GM18858 (cell line): ENCODE measurements around the gene MT1B.
"Not testable (repeated sequence)": the region's sequence is repeated elsewhere in the genome, so short reads cannot be mapped to it uniquely, and the experiment has no call there.

Experiments used
- ATAC-seq: cut with Tn5 transposase; IDR thresholded peaks from one replicate; pipeline ENCODE4 v1.9.1; 2021; ENCODE audit not compliant: unreplicated experiment

MT1B gene

DNA sequence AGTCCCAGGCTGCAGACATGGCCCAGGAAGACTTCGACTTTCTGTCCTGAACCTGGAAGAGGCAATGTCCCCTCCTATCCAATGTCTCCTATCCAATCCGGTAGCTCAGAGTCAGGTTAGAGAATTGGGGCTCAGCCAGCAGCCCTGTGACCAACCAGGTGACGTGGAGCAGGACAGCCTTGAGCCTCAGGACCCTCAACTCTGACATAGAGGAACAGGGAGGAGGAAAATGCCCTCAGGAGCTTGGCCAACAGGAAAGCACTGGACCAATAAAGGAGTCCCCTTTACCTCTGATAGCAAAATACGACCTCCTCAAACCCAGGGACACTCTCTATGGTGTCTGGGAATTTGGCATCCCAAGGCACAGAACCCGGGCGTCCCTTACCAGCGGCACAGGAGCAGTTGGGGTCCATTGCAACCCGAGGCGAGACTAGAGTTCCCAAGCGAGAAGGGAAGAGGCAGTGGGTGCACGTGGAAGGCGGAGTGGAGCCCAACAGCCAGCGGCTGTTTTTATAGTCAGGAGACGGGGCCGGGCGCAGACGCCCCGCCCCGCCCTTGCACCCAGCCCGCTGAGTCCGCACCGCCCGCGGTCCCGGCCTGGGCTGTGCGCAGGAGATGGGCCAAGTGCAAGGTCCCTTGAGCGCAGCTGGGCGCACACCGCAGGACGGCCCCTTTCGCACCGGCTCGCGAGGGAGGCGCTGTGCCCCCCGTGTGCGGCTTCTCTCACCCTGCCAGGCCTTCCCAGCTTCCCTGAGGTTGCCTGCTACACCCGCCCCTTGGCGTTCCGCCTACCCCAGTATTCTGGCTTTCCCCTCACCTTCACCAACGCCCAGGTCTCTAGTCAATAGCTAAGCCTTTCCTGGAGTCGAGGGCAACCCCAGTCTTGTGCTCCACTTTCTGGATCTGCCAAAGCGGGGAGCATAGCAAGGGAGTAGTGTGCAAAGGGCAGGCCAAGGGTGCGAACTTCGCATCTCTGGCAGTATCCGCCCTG lies 16.2 kb downstream of the MT1B start, which contains the start of gene MT1G:
Gene MT1G, minus strand, starts transcription at position 485 of the 991 bp plus-strand sequence. Its CDS starts 72 bp downstream, at position 413.
- ATAC-seq = no peak

DNA sequence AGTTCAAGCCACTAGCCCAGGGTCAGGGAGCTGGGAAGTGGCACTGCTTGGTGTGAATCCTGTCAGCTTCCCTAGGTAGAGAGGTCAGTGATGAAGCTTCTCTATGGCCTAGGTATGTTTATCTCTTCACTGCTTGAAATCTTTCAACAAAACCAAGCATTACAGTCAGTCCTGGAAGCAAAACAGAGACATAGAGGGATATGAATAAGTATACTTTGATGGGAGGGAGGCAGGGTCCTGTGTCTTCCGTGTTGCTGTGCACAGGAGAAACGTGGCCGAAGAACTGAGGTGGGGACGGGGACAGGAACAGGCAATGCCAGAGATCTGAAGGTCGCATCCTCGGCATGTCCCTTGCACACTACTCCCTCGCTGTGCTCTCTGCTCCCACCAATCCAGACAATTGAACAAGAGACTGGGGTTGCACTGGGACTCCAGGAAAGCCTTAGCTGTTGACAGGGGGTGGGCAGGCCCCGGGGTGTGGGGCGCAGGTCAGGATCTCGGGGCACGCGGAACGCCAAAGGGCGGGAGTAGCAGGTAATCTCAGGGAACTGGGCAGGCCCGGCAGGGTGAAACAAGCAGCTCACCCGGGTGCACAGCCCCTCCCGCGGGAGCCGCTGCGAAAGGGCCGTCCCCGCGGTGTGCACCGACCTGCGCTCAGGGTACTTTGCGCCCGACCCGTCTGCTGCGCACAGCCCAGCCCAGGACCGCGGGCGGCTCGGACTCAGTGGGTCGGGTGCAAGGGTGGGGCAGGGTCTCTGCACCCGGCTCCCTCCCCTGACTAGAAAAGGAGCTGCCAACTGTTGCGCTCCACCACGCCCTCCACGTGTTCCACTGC lies 17.5 kb downstream of the MT1B start, which contains the start of gene MT1H:
Gene MT1H, plus strand, starts transcription at position 810 of the 835 bp plus-strand sequence. CDS start 71 bp downstream, outside the sequence.
- ATAC-seq = no peak

DNA sequence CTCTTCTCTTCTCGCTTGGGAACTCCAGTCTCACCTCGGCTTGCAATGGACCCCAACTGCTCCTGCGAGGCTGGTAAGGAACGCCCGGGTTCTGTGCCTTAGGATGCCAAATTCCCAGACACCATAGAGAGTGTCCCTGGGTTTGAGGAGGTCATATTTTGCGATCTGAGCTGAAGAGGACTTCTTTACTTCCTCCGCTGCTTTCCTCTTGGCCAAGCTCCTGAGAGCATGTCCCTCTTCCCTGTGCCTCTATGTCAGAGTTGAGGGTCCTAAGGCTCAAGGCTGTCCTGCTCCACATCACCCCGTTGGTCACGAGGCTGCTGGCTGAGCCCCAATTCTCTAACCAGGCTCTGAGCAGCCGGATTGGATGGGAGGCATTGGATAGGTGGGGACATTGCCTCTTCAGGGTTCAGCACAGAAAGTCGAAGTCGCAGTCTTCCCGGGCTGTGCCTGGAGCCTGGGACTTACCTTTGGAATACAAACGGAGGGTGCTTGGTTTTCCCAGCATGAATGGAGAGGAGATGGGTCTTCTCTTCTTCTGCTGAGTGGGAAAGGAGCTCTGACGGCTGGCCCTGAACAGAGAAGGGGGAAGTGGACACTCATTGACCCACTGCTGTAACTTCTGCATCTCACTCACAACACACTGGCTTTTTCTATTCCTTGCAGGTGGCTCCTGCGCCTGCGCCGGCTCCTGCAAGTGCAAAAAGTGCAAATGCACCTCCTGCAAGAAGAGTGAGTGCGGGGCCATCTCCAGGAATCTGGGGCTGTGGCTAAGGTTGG lies 18.3 kb downstream of the MT1B start:
- ATAC-seq = no peak

DNA sequence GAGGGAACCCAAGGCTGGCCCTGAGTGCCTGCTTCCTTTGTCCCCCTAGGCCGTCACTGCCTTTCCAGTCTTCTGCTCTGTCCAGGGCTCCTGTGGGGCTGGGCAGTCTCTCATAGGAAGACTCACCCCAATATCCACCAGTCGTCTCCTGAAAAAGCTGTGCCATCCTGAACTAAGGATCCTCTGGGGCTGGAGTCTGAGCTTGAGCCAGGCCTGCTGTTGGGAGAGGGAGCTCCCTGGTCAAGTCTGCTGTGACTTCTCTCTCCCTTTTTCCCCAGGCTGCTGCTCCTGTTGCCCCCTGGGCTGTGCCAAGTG lies 18.9 kb downstream of the MT1B start:
- ATAC-seq = no peak

DNA sequence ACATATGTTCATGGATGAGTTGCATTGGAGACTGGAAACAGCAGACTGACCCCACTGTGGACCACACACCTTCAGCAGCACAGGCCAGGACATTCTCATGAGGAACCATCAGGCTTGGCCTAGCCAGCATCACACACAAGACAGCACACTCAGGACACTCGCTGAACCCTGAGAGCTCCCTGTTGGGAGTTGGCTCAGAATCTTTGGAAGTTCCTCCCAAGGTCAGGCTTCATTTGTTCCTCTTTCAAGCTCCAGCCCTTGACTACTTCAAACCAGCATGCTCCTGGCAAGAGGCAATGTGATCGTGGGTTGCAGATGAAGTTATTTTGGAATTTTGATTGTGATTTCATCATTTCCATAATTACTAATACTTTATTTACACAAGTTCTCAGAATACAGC lies 20.0 kb downstream of the MT1B start:
- ATAC-seq = not testable (repeated sequence)

DNA sequence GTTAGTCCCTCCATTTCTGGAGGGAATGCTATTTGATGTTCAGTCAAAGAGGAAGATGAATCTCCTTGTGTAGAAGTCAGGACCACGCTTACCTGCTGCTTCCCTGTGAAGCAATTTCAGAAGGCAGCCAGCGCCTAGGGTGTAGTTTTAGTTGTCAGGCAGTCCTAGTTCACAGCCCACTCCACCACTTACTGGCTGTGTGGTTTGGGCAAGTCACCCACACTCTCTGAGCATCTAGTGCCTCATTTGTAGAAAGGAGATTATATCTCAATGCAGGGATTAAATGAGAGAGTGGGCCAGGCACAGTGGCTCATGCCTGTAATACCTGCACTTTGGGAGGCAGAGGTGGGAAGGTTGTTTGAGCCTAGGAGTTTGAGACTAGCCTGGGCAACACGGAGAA lies 20.5 kb downstream of the MT1B start:
- ATAC-seq = not testable (repeated sequence)

DNA sequence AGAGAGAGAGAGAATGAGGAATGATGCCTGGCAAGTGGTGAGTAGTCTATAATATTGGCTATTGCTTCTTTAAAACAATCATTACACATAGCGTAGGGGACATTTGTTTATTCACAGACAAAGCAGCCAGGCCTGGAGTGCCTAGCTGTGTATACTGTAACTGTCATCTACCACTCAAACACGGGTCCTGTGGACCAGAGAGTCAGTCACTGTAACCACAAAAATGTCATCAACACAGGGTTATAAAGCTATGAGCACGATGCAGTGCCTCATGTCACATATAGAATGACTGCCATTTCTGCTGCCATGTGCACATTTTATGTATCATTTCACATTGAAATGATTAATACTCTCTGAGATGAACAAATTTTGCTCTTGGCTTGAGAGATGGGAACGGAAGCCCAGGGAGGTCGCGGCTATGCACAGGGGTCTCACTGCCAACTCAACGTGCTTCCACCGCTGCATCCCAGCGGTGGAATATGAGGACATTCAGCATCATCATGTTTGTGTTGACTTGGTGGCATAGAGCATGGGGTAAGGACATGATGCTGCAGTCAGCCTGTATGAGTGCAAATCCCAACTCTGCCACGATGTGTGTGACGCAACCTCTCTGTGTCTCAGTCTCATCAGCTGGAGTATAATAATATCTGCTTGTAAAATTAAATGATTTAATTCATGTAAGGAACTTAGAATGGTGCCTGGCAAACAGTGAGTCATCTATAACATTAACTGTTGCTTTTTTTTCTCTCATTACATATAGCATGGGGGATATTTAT lies 21.3 kb downstream of the MT1B start:
- no peak for ATAC-seq

DNA sequence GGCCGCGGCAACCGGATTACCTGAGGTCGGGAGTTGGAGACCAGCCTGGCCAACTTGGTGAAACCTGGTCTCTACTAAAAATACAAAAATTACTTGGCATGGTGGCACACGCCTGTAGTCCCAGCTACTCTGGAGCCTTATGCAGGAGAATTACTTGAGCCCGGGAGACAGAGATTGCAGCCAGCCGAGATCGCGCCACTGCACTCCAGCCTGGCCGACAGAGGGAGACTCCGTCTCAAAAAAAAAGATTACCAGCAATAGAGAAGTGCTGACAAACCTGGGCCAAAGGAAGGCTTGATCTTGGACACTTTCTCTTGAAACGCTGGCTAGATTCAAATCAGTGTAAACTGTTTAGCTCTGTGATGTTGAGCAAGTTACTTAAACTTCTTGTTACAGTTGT lies 22.2 kb downstream of the MT1B start:
- ATAC-seq = no peak

DNA sequence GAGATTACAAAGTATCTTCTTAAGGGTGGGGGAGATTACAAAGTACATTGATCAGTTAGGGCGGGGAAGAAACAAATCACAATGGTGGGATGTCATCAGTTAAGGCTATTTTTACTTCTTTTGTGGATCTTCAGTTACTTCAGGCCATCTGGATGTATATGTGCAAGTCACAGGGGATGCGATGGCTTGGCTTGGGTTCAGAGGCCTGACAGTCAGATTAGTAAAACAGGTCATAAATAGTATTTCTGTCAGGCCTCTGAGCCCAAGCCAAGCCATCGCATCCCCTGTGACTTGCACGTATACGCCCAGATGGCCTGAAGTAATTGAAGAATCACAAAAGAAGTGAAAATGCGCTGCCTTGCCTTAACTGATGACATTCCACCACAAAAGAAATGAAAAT lies 22.9 kb downstream of the MT1B start:
- not testable (repeated sequence) for ATAC-seq

DNA sequence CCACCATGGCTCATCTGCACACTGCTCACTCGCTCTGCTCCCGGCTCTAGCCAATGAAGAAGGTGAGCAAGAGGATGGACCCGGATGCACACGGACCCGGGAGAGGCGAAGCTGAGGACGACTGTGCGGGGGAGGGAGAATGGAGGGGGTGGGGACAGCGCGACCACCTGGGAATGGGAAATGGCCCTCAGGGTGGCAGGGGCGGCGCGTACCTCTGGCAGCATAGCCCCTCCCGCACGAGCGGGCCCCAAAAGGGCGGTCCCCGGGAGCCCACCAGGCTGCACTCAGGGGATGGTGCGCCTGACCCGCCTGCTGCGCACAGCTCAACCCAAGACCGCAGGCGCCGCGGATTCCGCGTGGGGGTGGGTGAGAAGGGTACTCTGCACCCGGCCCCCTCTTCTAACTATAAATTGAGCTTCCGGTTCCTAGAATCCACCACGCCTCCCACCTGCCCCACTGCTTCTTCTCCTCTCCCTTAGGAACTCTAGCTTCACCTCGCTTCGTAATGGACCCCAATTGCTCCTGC lies 24.1 kb downstream of the MT1B start:
- ATAC-seq = no peak

DNA sequence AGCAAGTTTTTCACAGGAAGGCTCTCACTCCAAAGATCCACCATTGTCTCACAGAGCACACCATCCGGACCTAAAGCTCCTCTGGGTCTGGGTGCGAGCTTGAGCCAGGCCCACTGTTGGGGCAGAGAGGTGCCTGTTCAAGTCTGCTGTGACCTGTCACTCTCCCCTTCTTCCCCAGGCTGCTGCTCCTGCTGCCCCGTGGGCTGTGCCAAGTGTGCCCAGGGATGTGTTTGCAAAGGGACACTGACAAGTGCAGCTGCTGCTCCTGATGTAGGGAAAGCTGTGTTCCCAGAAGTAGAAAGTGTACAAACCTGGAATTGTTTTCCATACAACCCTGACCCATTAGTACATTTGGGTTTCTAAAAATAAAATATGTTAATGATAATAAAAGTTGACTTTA lies 25.8 kb downstream of the MT1B start:
- ATAC-seq = no peak

DNA sequence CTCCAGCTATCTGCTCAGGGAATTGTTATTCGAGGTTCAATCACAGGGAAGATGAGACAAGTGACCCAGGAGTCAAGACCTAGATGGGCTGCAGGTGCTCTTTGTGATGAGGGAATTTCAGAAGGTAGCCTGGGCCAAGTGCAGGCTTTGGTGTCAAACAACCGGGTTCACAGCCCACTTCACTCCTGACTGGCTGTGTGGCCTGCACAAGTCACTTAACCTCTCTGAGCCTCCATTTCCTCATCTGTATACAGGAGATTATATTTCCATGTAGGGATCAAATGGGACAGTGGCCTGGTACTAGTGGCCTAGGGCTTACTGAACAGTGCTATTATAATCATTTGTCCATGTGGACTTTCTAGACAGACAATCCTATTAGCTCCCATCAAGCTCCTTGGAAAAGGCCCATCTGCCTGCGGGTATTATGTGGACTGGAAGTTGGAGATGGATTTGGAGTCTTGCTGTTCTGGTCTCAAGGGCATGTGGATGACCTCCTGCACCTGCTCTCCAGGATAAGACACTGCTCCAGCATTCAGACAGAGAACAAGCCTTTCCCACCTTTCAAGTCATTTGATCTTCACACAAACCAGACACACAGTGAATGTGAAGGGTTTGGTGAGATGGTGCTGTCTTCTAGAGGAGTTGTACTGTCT lies 27.5 kb downstream of the MT1B start:
- ATAC-seq = no peak

DNA sequence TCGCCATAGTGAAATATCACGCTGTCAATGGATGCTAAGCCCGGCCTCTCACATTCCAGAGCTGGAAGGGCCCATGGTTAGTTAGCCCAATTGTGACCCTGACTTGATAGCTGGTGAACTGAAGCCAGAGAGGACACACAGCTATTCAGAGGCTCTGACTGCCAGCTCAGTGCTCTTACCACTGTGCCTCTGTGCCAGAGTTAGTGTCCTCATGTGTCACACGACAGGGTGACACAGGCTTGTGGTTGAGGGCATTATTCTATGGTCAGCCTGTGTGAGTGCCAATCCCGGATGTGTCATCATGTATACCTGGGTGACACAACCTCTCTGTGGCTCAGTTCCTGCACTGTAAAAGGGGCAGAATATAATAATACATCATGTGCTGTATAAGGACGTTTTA lies 28.1 kb downstream of the MT1B start:
- ATAC-seq = no peak

DNA sequence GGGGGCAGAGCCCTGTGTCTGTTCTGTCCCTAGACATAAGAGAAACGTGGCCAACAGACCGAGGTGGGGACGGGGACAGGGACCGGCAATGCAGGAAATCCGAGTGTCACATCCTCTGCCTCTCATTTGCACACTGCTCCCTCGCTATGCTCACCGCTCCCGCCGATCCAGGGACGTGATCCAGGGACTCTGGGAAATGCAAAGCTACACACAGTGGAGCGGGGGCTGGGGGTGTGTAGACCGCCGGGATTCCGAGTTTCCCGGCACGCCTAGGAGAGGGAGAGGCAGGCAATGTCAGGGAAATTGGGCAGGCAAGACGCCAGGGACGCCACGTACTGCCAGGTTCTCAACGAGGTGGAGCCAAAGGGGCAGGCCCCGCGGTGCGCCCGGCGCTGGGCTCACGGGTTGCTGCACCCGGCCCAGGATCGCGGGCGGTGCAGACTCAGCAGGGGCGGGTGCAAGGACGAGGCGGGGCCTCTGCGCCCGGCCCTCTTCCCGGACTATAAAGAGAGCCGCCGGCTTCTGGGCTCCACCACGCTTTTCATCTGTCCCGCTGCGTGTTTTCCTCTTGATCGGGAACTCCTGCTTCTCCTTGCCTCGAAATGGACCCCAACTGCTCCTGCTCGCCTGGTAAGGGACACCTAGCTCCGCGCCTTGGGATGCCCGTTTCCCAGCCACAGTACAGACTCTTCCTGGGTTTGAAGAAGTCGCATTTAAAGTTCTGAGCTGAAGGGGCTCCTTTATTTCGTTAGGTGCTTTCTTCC lies 30.4 kb downstream of the MT1B start, which contains the start of gene MT1X:
Gene MT1X, plus strand, starts transcription at position 532 of the 764 bp plus-strand sequence. Its CDS starts 71 bp downstream, at position 603.
- peak; percentile 83 for ATAC-seq

DNA sequence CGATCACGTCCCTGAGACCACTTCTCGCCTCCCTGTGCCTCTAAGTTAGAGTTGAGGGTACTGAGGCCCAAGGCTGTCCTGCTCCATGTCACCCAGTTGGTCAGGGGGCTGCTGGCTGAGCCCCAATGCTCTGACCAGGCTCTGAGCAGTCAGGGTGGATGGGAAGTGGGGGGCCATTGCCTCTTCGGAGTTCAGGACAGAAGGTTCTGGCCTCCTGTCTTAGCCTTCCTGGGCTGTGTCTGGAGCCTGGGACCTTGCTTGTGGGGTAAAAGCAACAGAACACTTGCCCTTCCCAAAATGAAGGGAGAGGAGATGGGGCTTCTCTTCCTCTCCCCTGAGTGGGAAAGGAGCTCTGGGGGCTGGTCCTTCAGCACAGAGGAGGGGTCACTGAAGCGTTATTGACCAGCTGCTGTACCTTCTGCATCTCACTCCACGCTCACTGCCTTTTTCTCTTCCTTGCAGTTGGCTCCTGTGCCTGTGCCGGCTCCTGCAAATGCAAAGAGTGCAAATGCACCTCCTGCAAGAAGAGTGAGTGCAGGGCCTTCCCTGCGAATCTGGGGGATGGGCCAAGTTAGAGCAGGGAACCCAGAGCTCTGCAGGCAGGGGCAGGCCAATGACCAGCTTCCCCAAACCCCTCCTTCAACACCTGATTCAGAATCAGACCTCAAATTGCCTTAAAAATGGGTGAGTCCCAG lies 31.2 kb downstream of the MT1B start:
- no peak for ATAC-seq

DNA sequence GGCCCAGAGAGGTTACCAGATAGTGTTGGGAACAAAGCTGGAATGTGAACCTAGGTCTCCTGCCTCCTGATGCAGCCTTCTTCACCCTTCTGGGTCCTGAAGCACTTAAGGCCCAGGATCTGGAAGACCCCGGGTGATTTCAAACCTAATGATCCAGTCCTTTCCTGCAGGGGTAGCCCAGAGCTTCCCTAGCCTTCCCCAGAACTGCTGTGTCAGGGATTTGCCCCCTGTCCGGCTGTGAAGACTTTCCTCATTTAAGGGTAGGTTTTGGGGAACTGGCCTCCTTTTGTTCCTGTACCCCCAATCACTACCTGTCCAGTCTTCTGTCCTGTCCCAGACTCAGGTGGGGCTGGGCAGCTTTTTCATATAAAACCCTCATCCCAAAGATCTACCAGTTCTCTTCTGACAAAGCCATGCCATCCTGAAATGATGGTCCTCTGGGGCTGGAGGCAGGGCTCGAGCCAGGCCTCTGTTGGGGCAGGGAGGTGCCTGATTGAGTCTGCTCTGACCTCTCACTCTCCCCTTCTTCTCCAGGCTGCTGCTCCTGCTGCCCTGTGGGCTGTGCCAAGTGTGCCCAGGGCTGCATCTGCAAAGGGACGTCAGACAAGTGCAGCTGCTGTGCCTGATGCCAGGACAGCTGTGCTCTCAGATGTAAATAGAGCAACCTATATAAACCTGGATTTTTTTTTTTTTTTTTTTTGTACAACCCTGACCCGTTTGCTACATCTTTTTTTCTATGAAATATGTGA lies 31.9 kb downstream of the MT1B start:
- ATAC-seq = no peak

DNA sequence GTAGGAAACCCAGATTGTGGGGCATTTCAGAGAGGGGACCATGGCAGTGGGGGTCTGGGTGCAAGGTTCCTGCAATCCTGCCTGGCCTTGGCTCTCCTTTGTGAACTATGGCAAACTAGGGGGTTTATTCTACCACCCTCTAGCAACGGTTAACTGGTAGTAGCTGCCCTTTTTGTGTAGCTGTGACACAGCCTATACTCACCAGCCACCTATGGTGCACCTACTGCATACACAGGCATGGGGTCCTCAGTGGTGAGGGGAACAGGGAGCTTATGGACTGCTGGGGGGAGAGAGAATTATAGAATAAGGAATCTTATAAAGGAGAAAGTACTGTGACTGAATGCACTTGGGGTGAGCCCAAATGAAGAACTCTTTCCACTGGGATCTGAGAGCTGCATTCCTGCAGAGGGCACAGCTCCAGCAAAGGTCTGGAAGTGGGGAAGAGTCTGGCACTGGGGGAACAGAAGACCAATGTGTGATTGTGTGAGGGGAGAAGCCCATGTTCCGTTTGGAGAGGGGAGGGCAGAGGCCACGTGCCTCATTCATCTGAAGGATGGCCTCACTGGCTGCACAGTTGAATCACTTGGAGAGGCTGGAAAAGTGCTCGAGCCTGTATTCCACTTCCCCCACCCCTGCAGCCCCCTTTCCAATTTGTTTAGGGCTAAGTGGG lies 32.7 kb downstream of the MT1B start:
- no peak for ATAC-seq
